Activated T-cell treated with anti-CD3 and anti-CD28 coated beads for 48 hours (primary cell): Measurements from ENCODE around the gene MRPL12.

Experiments used
- DNase-seq: peaks from one replicate; pipeline ENCODE4 v3.0.0-alpha.2; 2020; ENCODE audit warnings: low read depth

MRPL12 gene

GRCh38 chr17:81682565-81683207, 20.5 kb upstream of the MRPL12 start:
- no peak for DNase-seq

- DNase-seq = no peak
Measured at GRCh38 chr17:81683208-81683583, 20.0 kb upstream of the MRPL12 start.

GRCh38 chr17:81683584-81684441, 19.4 kb upstream of the MRPL12 start, which contains the start of the genes ARL16 and HGS:
Gene ARL16, minus strand, starts transcription at chr17:81683797. Its CDS starts 44 bp downstream, at chr17:81683753.
Gene HGS, plus strand, starts transcription at chr17:81684011. Its CDS starts 56 bp downstream, at chr17:81684067.
- DNase-seq = peak; percentile 98

- no peak for DNase-seq
Measured at GRCh38 chr17:81684442-81684911, 18.7 kb upstream of the MRPL12 start.

GRCh38 chr17:81685108-81685507, 18.1 kb upstream of the MRPL12 start:
- peak; percentile 56 for DNase-seq

- no peak for DNase-seq
Measured at GRCh38 chr17:81686614-81687013, 16.6 kb upstream of the MRPL12 start.

GRCh38 chr17:81687770-81688541, 15.2 kb upstream of the MRPL12 start:
- no peak for DNase-seq

- no peak for DNase-seq
Measured at GRCh38 chr17:81688616-81689015, 14.6 kb upstream of the MRPL12 start.

GRCh38 chr17:81690066-81690465, 13.1 kb upstream of the MRPL12 start:
- no peak for DNase-seq

GRCh38 chr17:81690549-81690948, 12.6 kb upstream of the MRPL12 start:
- DNase-seq = no peak

- no peak for DNase-seq
Measured at GRCh38 chr17:81691196-81691595, 12.0 kb upstream of the MRPL12 start.

GRCh38 chr17:81691608-81692007, 11.6 kb upstream of the MRPL12 start:
- DNase-seq = no peak

- DNase-seq = no peak
Measured at GRCh38 chr17:81693509-81694210, 9.5 kb upstream of the MRPL12 start.

- no peak for DNase-seq
Measured at GRCh38 chr17:81694810-81695209, 8.4 kb upstream of the MRPL12 start.

GRCh38 chr17:81695211-81695610, 8.0 kb upstream of the MRPL12 start:
- no peak for DNase-seq

- DNase-seq = no peak
Measured at GRCh38 chr17:81695801-81696200, 7.4 kb upstream of the MRPL12 start.

GRCh38 chr17:81696218-81696941, 6.8 kb upstream of the MRPL12 start:
- no peak for DNase-seq

GRCh38 chr17:81697261-81698044, 5.7 kb upstream of the MRPL12 start:
- no peak for DNase-seq

- DNase-seq = no peak
Measured at GRCh38 chr17:81700353-81701287, 2.5 kb upstream of the MRPL12 start.
